Adipocyte (in vitro differentiated cells): ENCODE results near the gene KLKB1.
"Not testable (repeated sequence)": the region's sequence is repeated elsewhere in the genome, so short reads cannot be mapped to it uniquely, and the experiment has no call there.

Experiments
- DNase-seq: peaks from one replicate; pipeline ENCODE4 v3.0.0-alpha.2; 2015; ENCODE audit warnings: low read depth
- H3K27me3 ChIP-seq: replicated peaks from 2 replicates; pipeline ENCODE4 v1.7.0; 2013; ENCODE audit warnings: mild to moderate bottlenecking, low read length, moderate library complexity; ENCODE audit not compliant: control insufficient read depth, insufficient read depth
- H3K36me3 ChIP-seq: 2 replicates; pipeline ENCODE4 v1.7.0; 2013; ENCODE audit warnings: low read length, mild to moderate bottlenecking, moderate library complexity; ENCODE audit not compliant: control insufficient read depth, insufficient read depth, severe bottlenecking
- H3K4me1 ChIP-seq: 2 replicates; pipeline ENCODE4 v1.7.0; 2013; ENCODE audit warnings: mild to moderate bottlenecking, low read length, moderate library complexity; ENCODE audit not compliant: control insufficient read depth, insufficient read depth
- H3K4me3 ChIP-seq: 2 replicates; pipeline ENCODE4 v1.7.0; 2013; ENCODE audit warnings: mild to moderate bottlenecking, low read length, moderate library complexity
- H3K9ac ChIP-seq: 2 replicates; pipeline ENCODE4 v1.7.0; 2013; ENCODE audit warnings: mild to moderate bottlenecking, low read length, moderate library complexity
- H3K9me3 ChIP-seq: 2 replicates; pipeline ENCODE4 v1.7.0; 2013; ENCODE audit warnings: mild to moderate bottlenecking, low read length, moderate library complexity; ENCODE audit not compliant: control insufficient read depth

The KLKB1 gene

DNA sequence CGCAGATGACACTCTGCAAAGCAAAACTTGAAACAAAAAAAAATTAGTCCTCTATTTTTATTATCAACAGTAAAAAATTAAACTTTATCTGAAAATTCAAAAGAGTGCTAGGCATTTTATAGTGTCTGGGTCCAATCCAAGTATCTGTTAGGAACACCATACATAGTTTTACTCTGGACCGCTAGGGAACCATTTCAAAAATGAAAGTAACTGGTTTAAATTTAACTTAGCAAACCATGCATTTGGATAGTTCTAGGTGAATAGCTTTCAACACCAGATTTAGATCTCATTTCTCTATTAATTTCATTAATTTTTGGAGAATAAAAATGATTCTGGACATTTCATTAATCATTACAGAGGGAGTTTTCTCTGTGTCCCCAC, 1.2 kb downstream of the KLKB1 start:
- H3K9ac ChIP-seq, result no peak overlapping the region
- peak overlapping the region; percentile 20 for H3K4me3 ChIP-seq
- no peak for DNase-seq
- H3K27me3 ChIP-seq, result no peaks in the 10 kb centered on the region
- peaks cover 3% of the 10 kb centered on the region for H3K9me3 ChIP-seq
- H3K36me3 ChIP-seq, result no peaks in the 10 kb centered on the region
- peaks cover 7% of the 10 kb centered on the region for H3K4me1 ChIP-seq

DNA sequence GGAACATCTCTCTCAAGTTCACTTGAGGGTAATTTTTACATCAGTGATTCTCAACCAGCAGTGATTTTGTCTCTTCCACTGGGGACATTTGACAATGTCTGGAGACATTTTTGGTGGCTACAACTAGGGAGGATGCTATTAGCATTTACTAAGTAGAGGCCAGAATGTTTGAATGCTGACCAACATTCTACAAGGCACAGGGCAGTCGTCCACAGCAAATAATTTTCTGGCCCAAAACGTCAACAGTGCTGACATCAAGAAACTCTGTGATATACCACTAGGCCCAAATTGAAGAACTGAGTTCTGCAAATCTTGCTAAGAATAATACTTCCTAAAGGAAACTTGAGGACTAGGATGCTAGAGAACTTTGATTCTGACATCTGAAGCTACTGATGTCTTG, 7.1 kb downstream of the KLKB1 start:
- Histone ChIP-seq H3K27me3 (no peaks in the 10 kb centered on the region), H3K4me1 (no peaks in the 10 kb centered on the region), H3K36me3 (no peaks in the 10 kb centered on the region), H3K4me3 (no peak overlapping the region), H3K9ac (no peak overlapping the region), H3K9me3 (no peaks in the 10 kb centered on the region)
- DNase-seq, result no peak

DNA sequence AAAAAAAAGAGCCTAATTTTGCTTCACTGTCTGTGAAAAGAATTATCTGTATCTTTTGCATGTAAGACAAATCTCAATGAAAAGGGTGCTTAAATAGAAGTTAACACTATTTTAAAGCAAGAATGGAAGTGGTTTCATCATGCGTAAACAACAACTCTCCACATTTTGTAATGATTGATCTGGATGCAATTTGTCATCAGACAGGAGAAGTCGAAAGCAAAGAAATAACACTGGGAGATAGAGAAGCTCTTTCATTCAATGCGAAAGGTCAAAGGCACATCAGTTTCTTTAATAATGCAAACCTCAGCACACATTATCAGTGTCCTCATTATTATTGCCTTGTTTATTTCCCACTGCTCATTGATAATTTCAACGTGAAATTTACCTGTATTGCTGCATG, 8.8 kb downstream of the KLKB1 start:
- Histone ChIP-seq H3K9me3 (no peaks in the 10 kb centered on the region), H3K36me3 (no peaks in the 10 kb centered on the region), H3K4me1 (no peaks in the 10 kb centered on the region), H3K9ac (no peak overlapping the region), H3K4me3 (no peak overlapping the region), H3K27me3 (no peaks in the 10 kb centered on the region)
- DNase-seq, result no peak

DNA sequence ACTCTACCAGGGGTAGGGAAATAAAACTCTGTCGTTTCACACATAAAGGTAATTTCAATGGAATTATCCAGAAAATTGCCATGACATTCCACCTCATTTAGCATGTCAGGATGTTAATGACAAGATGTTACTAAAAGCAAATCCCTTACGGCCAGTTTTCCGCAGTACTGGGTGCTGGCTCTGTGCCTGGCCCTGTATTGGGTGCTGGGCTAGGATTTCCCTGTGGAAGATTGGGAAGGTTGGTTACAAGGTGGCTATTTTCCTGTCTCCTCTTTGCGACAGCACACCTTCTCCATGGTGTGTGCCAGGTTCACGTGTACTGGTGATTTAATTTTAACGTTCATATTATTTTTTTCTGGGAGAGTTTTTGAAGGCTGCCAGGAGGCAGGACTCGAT, 13.1 kb downstream of the KLKB1 start:
- H3K4me3 ChIP-seq, result no peak overlapping the region
- H3K36me3 ChIP-seq, result no peaks in the 10 kb centered on the region
- no peaks in the 10 kb centered on the region for H3K27me3 ChIP-seq
- H3K9ac ChIP-seq, result no peak overlapping the region
- no peaks in the 10 kb centered on the region for H3K9me3 ChIP-seq
- no peaks in the 10 kb centered on the region for H3K4me1 ChIP-seq
- no peak for DNase-seq

DNA sequence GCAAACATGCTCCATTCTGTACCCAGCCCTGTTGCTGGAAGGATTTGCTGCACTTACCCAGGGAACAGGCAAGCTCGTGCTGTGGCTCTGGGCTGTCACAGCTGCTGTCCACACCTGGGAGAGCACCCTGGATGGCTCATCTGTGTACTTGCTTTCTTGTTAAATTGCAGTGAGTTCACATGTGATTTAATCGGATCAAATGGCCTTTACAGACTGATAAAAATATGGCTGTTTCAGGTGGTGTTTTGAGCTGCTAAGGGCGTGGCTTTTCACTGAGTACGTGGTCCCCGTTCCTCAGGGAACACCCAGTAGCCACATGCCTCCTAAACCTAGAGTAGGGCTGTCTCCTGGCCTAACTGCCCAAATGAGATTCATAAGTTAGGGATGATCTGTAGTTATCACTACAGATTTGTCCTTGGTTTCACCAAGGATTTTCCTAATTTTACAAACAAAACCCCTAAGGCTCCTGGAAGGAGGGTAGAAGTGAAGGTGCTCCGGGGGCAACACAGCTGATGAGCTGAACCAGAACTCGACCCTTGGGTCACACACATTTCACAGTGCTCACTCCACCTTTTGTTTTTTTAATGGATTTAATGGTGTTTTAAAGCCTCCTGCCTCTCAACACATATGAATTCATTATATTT, 13.7 kb downstream of the KLKB1 start:
- H3K36me3 ChIP-seq, result no peaks in the 10 kb centered on the region
- H3K4me3 ChIP-seq, result no peak overlapping the region
- DNase-seq, result no peak

DNA sequence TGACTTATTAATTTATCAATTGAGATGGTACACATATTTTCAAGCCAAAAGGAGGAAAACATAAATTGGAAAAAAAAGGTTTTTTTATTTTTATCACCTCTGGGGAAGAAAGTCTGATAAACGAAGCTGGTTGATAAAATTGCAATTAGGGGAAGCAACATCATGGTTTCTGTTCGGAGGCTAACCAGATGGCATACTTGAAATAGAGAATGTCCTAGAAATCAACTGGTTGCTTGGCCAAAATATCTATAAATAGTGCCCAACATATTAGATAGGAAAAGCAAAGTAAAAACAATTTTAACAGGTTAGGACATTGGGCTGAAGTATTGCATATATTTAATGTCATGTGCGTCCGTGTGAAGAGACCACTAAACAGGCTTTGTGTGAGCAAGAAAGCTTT, 14.3 kb downstream of the KLKB1 start:
- no peaks in the 10 kb centered on the region for H3K9me3 ChIP-seq
- no peak for DNase-seq

More for the DNA sequence above, 13.7 kb downstream of the KLKB1 start:
- Histone ChIP-seq H3K9ac (no peak overlapping the region), H3K27me3 (no peaks in the 10 kb centered on the region), H3K4me1 (no peaks in the 10 kb centered on the region), H3K9me3 (no peaks in the 10 kb centered on the region)

DNA sequence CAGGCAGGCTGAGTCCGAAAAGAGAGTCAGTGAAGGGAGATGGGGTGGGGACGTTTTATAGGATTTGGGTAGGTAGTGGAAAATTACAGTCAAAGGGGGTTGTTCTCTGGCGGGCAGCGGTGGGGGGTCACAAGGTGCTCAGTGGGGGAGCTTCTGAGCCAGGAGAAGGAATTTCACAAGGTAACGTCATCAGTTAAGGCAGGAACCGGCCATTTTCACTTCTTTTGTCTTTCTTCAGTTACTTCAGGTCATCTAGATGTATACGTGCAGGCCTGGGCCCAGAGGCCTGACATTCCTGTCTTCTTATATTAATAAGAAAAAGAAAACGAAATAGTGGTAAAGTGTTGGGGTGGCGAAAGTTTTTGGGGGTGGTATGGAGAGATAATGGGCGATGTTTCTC, 14.7 kb downstream of the KLKB1 start:
- H3K9me3 ChIP-seq, H3K36me3 ChIP-seq, H3K9ac ChIP-seq, H3K4me3 ChIP-seq, DNase-seq, H3K27me3 ChIP-seq, H3K4me1 ChIP-seq: not testable (repeated sequence)

More for the DNA sequence above, 14.3 kb downstream of the KLKB1 start:
- no peak overlapping the region for H3K4me3 ChIP-seq
- no peaks in the 10 kb centered on the region for H3K27me3 ChIP-seq
- no peaks in the 10 kb centered on the region for H3K36me3 ChIP-seq
- H3K9ac ChIP-seq, result no peak overlapping the region
- H3K4me1 ChIP-seq, result no peaks in the 10 kb centered on the region

DNA sequence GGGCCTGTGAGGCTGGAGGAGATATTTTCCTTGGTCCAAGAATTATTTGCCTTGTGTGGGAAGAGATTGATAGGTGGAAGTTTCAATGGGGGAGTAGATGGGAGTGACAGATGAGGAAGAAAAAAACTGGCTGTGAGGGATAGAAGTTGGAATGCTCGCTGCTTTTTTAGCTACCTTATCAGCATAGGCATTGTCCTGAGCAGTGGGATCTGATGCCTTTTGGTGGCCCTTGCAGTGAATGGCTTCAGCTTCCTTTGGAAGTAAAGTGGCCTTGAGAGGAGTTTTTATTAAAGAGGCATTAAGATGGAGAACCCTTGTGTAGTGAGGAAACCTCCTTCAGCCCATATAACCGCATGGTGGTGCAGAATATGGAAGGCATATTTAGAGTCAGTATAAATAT, 16.0 kb downstream of the KLKB1 start:
- no peaks in the 10 kb centered on the region for H3K27me3 ChIP-seq
- H3K4me1 ChIP-seq, result no peaks in the 10 kb centered on the region
- no peak overlapping the region for H3K9ac ChIP-seq
- H3K36me3 ChIP-seq, result no peaks in the 10 kb centered on the region
- H3K9me3 ChIP-seq, result no peaks in the 10 kb centered on the region
- no peak overlapping the region for H3K4me3 ChIP-seq
- DNase-seq, result no peak

DNA sequence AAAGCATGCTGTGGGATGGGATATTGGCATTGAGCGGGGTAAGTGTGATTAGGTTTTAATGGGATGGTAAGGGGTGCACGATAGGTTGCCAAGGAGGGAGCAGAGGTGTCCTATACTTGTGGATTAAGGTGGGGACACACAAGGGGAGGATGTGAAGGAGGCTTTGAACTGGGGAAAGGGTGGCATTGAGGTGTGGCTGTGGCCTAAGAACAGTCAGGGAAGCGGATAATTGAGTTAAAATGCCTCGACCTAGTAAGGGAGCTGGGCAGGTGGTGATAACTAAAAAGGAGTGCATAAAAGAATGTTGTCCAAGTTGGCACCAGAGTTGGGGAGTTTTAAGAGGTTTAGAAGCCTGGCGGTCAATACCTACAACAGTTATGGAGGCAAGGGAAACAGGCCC, 17.5 kb downstream of the KLKB1 start:
- no peak for DNase-seq
- Histone ChIP-seq H3K9me3 (no peaks in the 10 kb centered on the region), H3K4me1 (no peaks in the 10 kb centered on the region), H3K27me3 (no peaks in the 10 kb centered on the region), H3K4me3 (no peak overlapping the region), H3K9ac (no peak overlapping the region), H3K36me3 (no peaks in the 10 kb centered on the region)

DNA sequence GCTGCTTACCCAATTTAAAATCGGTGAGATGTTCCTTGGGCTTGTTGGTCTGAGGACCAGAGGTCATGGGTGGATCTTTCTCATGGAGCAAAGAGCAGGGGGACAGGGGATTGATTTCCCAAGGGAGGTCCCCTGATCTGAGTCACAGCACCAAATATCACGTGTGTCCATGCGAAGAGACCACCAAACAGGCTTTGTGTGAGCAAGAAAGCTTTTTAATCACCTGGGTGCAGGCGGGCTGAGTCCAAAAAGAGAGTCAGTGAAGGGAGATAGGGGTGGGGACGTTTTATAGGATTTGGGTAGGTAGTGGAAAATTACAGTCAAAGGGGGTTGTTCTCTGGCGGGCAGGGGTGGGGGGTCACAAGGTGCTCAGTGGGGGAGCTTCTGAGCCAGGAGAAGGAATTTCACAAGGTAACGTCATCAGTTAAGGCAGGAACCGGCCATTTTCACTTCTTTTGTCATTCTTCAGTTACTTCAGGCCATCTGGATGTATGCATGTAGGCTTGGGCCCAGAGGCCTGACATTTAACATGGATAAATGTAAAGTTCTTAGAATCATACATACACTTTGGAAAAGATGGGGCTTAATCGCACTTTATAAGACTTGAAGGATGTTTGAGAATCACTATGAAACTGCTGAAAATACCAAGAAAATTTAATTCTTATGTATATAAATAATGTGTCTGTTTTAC, 19.9 kb downstream of the KLKB1 start:
- H3K27me3 ChIP-seq, result not testable (repeated sequence)

DNA sequence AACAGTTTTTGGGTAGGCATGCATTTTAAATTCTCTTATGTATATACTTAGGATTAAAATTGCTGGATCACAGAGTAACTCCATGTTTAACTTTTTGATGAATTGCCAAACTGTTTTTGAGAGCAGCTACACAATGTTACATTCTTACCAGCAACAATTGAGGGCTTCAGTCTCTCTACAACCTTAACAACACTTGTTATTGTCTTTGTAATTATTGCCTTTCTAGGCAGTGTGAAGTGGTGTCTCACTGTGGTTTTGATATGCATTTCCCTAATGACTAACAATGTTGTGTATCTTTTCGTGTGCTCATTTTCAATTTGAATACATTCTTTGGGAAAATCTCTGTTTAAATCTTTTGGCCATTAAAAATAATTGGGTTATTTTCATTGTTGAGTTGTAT, 21.3 kb downstream of the KLKB1 start:
- Histone ChIP-seq H3K4me3 (no peak overlapping the region), H3K27me3 (no peaks in the 10 kb centered on the region), H3K36me3 (no peaks in the 10 kb centered on the region), H3K4me1 (no peaks in the 10 kb centered on the region), H3K9me3 (no peaks in the 10 kb centered on the region), H3K9ac (no peak overlapping the region)
- no peak for DNase-seq

More for the DNA sequence above, 19.9 kb downstream of the KLKB1 start:
- H3K9ac ChIP-seq, H3K9me3 ChIP-seq, H3K4me1 ChIP-seq, H3K36me3 ChIP-seq, H3K4me3 ChIP-seq, DNase-seq: not testable (repeated sequence)
